Bone marrow (tissue), 2 donors: ENCODE measurements around the gene GNAT2.

ENCODE experiments used
- DNase-seq, 2 donors: peaks; one replicate each; lab custom pipeline; 2025; lab: John Stamatoyannopoulos, UW

Gene GNAT2

GRCh38 chr1:109641861-109642260, 22.4 kb upstream of the GNAT2 start:
- DNase-seq, result no peak

GRCh38 chr1:109641078-109641740, 21.8 kb upstream of the GNAT2 start:
- no peak for DNase-seq

- DNase-seq, result peak; percentile 62 to 73
These were observed 21.0 kb upstream of the GNAT2 start for GRCh38 chr1:109640285-109640865.

GRCh38 chr1:109639841-109640184, 20.4 kb upstream of the GNAT2 start:
- DNase-seq, result no peak

- DNase-seq, result no peak
These were observed 19.8 kb upstream of the GNAT2 start for GRCh38 chr1:109639063-109639840.

GRCh38 chr1:109637446-109637845, 18.0 kb upstream of the GNAT2 start:
- no peak for DNase-seq

GRCh38 chr1:109636201-109636952, 17.0 kb upstream of the GNAT2 start:
- no peak for DNase-seq

GRCh38 chr1:109635862-109636200, 16.4 kb upstream of the GNAT2 start:
- DNase-seq, result no peak

- no peak for DNase-seq
These were observed 15.6 kb upstream of the GNAT2 start for GRCh38 chr1:109634771-109635750.

- no peak for DNase-seq
These were observed 14.9 kb upstream of the GNAT2 start for GRCh38 chr1:109634292-109634691.

GRCh38 chr1:109632671-109633346, 13.4 kb upstream of the GNAT2 start:
- DNase-seq, result no peak

- DNase-seq, result no peak
These were observed 12.4 kb upstream of the GNAT2 start for GRCh38 chr1:109631513-109632505.

GRCh38 chr1:109630898-109631512, 11.6 kb upstream of the GNAT2 start:
- no peak for DNase-seq

GRCh38 chr1:109630081-109630897, 10.9 kb upstream of the GNAT2 start:
- no peak for DNase-seq

GRCh38 chr1:109629372-109630030, 10.1 kb upstream of the GNAT2 start:
- no peak for DNase-seq

- DNase-seq, result no peak
These were observed 9.3 kb upstream of the GNAT2 start for GRCh38 chr1:109628540-109629321.
